ENCODE data around the gene CNGB1. TPM values are rescaled to one million over a fixed set of nuclear protein-coding genes. Genes with fewer than 3 reads are reported as not detected.
"Not testable (repeated sequence)": the region's sequence is repeated elsewhere in the genome, so short reads cannot be mapped to it uniquely, and the experiment has no call there.

The CNGB1 gene
- total RNA-seq, 1 experiment from 2014 or later, result not detected

GRCh38 chr16:57873218-57873617 lies 97.7 kb downstream of the CNGB1 start:
- Mint-ChIP-seq H3K27ac (peak overlapping the region; percentile 79; the same call in 1 of the 2 replicates), H3K27me3 (ENCODE audit: low read depth) (peaks cover 4% of the 10 kb centered on the region; the same call in 1 of the 2 replicates), H3K4me1 (peaks cover 19% of the 10 kb centered on the region), H3K9me3 (no peaks in the 10 kb centered on the region), H3K4me3 (peak overlapping the region; percentile 47), H3K36me3 (no peaks in the 10 kb centered on the region)
- ATAC-seq, result peak; percentile 95
- DNase-seq (ENCODE audit: low spot score), result peak; percentile 54
- ChIA-PET CTCF (interaction anchor here (0.6 to 1.8 kb wide), 13 partner anchors 9 to 297 kb away, joined by 3 to 19 read pairs (median 5); no protein-coding TSS in a partner anchor), POLR2A (interaction anchor here (0.6 to 1.4 kb wide), 6 partner anchors 10 to 256 kb away, joined by 3 to 7 read pairs (median 4); partner anchors contain the start of gene CFAP20)
- TF ChIP-seq AR (CRISPR knock-in tag; IDR thresholded peaks at IDR 0.05) (no peak), NFE2L1 (CRISPR knock-in tag; IDR thresholded peaks at IDR 0.05) (no peak), ZNF423 (CRISPR knock-in tag; IDR thresholded peaks at IDR 0.05) (peak; percentile 91), ATF2 (CRISPR knock-in tag; IDR thresholded peaks at IDR 0.05; ENCODE audit: borderline replicate concordance, low read depth) (no peak), ZNF425 (CRISPR knock-in tag; conservative IDR thresholded peaks at IDR 0.05) (no peak), MAX (CRISPR knock-in tag; IDR thresholded peaks at IDR 0.05) (no peak), SP1 (CRISPR knock-in tag; conservative IDR thresholded peaks at IDR 0.05) (0 out of 2 replicates have a peak, but pooled peaks have one; percentile 11), GRHL2 (CRISPR knock-in tag; IDR thresholded peaks at IDR 0.05; ENCODE audit: insufficient replicate concordance, severe bottlenecking) (no peak), NFATC4 (CRISPR knock-in tag; IDR thresholded peaks at IDR 0.05) (no peak), PREB (CRISPR knock-in tag; IDR thresholded peaks at IDR 0.05; ENCODE audit: borderline replicate concordance) (no peak), ZBTB21 (CRISPR knock-in tag; IDR thresholded peaks at IDR 0.05; ENCODE audit: borderline replicate concordance) (no peak)

GRCh38 chr16:57872764-57873163 lies 98.2 kb downstream of the CNGB1 start:
- H3K4me1 Mint-ChIP-seq, result peaks cover 19% of the 10 kb centered on the region
- peak overlapping the region; percentile 82; the same call in 1 of the 2 replicates for H3K27ac Mint-ChIP-seq
- not testable (repeated sequence) for H3K9me3 Mint-ChIP-seq; DNase-seq (ENCODE audit: low spot score); H3K27me3 Mint-ChIP-seq (ENCODE audit: low read depth); H3K36me3 Mint-ChIP-seq
- POLR2A ChIA-PET, result interaction anchor here (0.6 to 0.7 kb wide), 4 partner anchors 11 to 257 kb away, joined by 3 to 5 read pairs (median 3); partner anchors contain the start of gene CFAP20
- ATAC-seq, result 0 out of 2 replicates have a peak, but pooled peaks have one; percentile 9
- H3K4me3 Mint-ChIP-seq, result peak overlapping the region; percentile 47; the same call in 1 of the 2 replicates
- CTCF ChIA-PET, result interaction anchor here (0.6 to 1.8 kb wide), 13 partner anchors 10 to 296 kb away, joined by 3 to 19 read pairs (median 5); no protein-coding TSS in a partner anchor

GRCh38 chr16:57871456-57871855 lies 99.5 kb downstream of the CNGB1 start:
- ChIA-PET POLR2A (no interaction called here), CTCF (interaction anchor here (0.9 kb wide), 1 partner anchor 8 kb away, joined by 4 read pairs; no protein-coding TSS in a partner anchor)
- H3K36me3 Mint-ChIP-seq, result no peaks in the 10 kb centered on the region
- TF ChIP-seq ZNF425 (CRISPR knock-in tag; conservative IDR thresholded peaks at IDR 0.05) (no peak), AFF4 (CRISPR knock-in tag; IDR thresholded peaks at IDR 0.05; ENCODE audit: borderline replicate concordance) (no peak), ZNF232 (CRISPR knock-in tag; IDR thresholded peaks at IDR 0.05) (no peak)
- peaks cover 25% of the 10 kb centered on the region for H3K4me1 Mint-ChIP-seq
- peaks cover 4% of the 10 kb centered on the region; the same call in 1 of the 2 replicates for H3K27me3 Mint-ChIP-seq (ENCODE audit: low read depth)
- H3K27ac Mint-ChIP-seq, result no peak overlapping the region
- H3K4me3 Mint-ChIP-seq, result no peak overlapping the region
- no peaks in the 10 kb centered on the region for H3K9me3 Mint-ChIP-seq
- no peak for ATAC-seq
- no peak for DNase-seq (ENCODE audit: low spot score)

All from WTC11 (cell line).